ENCODE results near the gene CD300LD. TPM values are rescaled to one million over a fixed set of nuclear protein-coding genes. Genes with fewer than 3 reads are reported as not detected.

CD300LD gene
- total RNA-seq, 4 donors from 2014 or later = not detected

Other genes with a start within 250 kb of the CD300LD start
- gene BTBD17, start 230.4 kb downstream of the CD300LD start, total RNA-seq = not detected
- gene GPR142, start 224.8 kb downstream of the CD300LD start, total RNA-seq = under 1 TPM in 1 of 4 donors, not detected in 3; 0.22 TPM
- 10 to 100 TPM in 2 of 4 donors, 1 to 10 TPM in 2; 3.8 to 19.8 (median 9.9) TPM for gene GPRC5C, start 160.2 kb downstream of the CD300LD start, total RNA-seq
- 10 to 100 TPM in 1 of 4 donors, 1 to 10 TPM in 3; 1.9 to 100.0 (median 5.2) TPM for gene CD300A, start 125.6 kb downstream of the CD300LD start, total RNA-seq
- 10 to 100 TPM in 1 of 4 donors, under 1 TPM in 2, not detected in 1; 0.33 to 36.4 (median 0.88) TPM for gene CD300LB, start 60.8 kb downstream of the CD300LD start, total RNA-seq
- gene CD300C, start 46.2 kb downstream of the CD300LD start, total RNA-seq = 1 to 10 TPM in 3 of 4 donors, under 1 TPM in 1; 0.65 to 4.0 (median 2.5) TPM
- not detected for gene CD300H, start 24.8 kb downstream of the CD300LD start, total RNA-seq
- 1 to 10 TPM in 3 of 4 donors, under 1 TPM in 1; 0.38 to 1.2 (median 1.1) TPM for gene CD300E, start 31.5 kb upstream of the CD300LD start, total RNA-seq
- gene CD300LF, start 120.6 kb upstream of the CD300LD start, total RNA-seq = 1 to 10 TPM in 2 of 4 donors, under 1 TPM in 1, not detected in 1; 0.98 to 6.8 (median 1.1) TPM
- 1 to 10 TPM in 3 of 4 donors, not detected in 1; 1.0 to 2.4 (median 1.9) TPM for gene RAB37, start 145.0 kb upstream of the CD300LD start, total RNA-seq
- gene NHERF1, start 156.3 kb upstream of the CD300LD start, total RNA-seq = 10 to 100 TPM; 10.3 to 26.2 (median 15.1) TPM
- 10 to 100 TPM; 12.4 to 20.0 (median 18.3) TPM for gene NAT9, start 184.1 kb upstream of the CD300LD start, total RNA-seq

Data from subcutaneous adipose tissue (tissue), 4 donors.